ENCODE measurements around the gene PNPLA5.

PNPLA5 gene

DNA sequence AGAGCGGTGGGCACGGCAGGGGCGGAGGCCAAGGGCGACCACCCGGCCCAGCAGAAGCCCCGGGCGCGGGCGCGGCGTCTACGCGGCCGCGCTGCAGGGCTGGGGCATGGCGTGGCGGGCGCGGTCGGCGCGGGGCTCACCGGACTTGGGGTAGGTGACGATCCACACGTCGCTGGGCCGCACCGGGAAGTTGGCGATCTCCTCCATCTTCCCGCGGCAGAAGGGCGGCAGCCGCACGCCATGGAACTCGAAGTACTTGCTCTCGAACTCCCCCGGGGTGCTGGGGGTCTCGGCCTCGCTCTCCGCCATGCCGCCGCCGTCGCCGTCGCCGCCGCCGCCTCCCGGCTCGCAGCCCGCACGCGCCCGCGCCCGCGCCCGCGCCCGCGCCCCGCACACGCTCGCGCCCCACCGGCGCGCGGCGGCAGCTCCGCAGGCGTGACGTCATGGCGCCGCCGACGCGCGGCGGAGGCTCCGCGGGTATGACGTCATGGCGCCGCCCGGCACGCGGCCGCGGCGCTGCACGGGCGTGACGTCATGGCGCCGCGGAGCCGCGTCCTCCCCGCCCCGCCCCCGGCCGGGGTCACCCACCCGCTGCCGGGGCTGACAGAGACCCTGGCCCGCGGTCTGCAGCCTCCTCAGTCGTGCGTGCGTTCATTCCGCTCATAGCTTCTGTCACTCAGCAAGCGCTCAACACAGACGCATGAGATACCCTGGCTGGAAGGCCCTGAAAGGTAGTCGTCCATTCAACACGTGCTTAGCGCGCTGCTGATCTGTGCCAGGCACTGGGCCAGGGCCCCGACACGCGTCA lies 29.5 kb downstream of the PNPLA5 start, which contains the start of gene SULT4A1 (continued):
- TF ChIP-seq SNAI2 (CRISPR knock-in tag; IDR thresholded peaks at IDR 0.05), result no peak
- no peak for TF ChIP-seq TCF4 (CRISPR knock-in tag; IDR thresholded peaks at IDR 0.05; ENCODE audit: borderline replicate concordance)

DNA sequence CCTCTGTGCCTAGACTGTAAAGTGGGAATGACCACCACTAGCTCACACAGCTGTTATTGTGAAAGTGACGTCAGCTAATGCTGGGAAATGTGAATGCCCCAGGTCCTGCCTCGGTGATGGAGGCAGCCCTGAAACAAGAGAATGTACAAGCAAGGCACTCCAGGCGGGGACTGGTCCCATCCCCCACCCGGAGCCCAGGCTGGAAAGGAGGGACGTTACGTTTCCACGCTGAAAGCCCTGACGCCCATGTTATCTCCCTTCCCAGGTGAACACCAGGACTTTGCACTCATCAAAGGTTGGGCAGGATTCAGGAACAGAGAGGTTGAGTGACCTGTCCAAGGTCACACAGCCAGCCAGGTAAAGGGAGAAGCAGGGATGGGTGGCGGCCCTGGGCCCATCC lies 30.3 kb downstream of the PNPLA5 start:
- TF ChIP-seq, protein P1, sequence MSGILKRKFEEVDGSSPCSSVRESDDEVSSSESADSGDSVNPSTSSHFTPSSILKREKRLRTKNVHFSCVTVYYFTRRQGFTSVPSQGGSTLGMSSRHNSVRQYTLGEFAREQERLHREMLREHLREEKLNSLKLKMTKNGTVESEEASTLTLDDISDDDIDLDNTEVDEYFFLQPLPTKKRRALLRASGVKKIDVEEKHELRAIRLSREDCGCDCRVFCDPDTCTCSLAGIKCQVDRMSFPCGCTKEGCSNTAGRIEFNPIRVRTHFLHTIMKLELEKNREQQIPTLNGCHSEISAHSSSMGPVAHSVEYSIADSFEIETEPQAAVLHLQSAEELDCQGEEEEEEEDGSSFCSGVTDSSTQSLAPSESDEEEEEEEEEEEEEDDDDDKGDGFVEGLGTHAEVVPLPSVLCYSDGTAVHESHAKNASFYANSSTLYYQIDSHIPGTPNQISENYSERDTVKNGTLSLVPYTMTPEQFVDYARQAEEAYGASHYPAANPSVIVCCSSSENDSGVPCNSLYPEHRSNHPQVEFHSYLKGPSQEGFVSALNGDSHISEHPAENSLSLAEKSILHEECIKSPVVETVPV (CRISPR knock-in tag; IDR thresholded peaks at IDR 0.05), result no peak
- no peak for TF ChIP-seq ZC3H10 (CRISPR knock-in tag; IDR thresholded peaks at IDR 0.05)
- TF ChIP-seq, protein P2, sequence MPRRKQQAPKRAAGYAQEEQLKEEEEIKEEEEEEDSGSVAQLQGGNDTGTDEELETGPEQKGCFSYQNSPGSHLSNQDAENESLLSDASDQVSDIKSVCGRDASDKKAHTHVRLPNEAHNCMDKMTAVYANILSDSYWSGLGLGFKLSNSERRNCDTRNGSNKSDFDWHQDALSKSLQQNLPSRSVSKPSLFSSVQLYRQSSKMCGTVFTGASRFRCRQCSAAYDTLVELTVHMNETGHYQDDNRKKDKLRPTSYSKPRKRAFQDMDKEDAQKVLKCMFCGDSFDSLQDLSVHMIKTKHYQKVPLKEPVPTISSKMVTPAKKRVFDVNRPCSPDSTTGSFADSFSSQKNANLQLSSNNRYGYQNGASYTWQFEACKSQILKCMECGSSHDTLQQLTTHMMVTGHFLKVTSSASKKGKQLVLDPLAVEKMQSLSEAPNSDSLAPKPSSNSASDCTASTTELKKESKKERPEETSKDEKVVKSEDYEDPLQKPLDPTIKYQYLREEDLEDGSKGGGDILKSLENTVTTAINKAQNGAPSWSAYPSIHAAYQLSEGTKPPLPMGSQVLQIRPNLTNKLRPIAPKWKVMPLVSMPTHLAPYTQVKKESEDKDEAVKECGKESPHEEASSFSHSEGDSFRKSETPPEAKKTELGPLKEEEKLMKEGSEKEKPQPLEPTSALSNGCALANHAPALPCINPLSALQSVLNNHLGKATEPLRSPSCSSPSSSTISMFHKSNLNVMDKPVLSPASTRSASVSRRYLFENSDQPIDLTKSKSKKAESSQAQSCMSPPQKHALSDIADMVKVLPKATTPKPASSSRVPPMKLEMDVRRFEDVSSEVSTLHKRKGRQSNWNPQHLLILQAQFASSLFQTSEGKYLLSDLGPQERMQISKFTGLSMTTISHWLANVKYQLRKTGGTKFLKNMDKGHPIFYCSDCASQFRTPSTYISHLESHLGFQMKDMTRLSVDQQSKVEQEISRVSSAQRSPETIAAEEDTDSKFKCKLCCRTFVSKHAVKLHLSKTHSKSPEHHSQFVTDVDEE (CRISPR knock-in tag; IDR thresholded peaks at IDR 0.05), result no peak
- no peak for TF ChIP-seq CSDC2 (CRISPR knock-in tag; IDR thresholded peaks at IDR 0.05)
- TF ChIP-seq OSR1 (CRISPR knock-in tag; IDR thresholded peaks at IDR 0.05), result no peak
- TF ChIP-seq TCF4 (CRISPR knock-in tag; IDR thresholded peaks at IDR 0.05; ENCODE audit: borderline replicate concordance), result no peak
- no peak for TF ChIP-seq ESRRG (CRISPR knock-in tag; IDR thresholded peaks at IDR 0.05)
- TF ChIP-seq ZNF565 (CRISPR knock-in tag; conservative IDR thresholded peaks at IDR 0.05; ENCODE audit: low read depth), result no peak
- TF ChIP-seq ARNTL (CRISPR knock-in tag; IDR thresholded peaks at IDR 0.05; ENCODE audit: borderline replicate concordance, low read depth), result no peak
- ATAC-seq, result no peak

DNA sequence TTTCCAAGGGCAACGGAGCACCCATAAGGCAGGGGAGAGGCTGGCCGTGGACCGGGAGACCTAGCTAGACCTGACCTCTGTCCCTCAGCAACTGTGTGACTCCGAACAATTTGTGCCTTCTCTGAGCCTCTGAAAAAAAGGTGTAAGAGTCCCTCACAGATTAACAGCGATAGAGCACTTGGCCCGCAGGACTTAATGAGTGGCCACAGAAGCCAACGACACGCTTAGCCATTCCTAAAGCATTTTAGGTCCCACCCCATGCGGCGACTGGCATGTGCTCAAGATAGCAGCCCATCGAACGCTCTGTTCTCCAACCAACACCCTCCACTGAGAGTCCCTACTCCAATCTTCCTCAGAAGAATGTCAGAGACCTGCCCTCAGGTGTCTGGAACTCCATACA lies 31.0 kb downstream of the PNPLA5 start:
- TF ChIP-seq, protein P3, sequence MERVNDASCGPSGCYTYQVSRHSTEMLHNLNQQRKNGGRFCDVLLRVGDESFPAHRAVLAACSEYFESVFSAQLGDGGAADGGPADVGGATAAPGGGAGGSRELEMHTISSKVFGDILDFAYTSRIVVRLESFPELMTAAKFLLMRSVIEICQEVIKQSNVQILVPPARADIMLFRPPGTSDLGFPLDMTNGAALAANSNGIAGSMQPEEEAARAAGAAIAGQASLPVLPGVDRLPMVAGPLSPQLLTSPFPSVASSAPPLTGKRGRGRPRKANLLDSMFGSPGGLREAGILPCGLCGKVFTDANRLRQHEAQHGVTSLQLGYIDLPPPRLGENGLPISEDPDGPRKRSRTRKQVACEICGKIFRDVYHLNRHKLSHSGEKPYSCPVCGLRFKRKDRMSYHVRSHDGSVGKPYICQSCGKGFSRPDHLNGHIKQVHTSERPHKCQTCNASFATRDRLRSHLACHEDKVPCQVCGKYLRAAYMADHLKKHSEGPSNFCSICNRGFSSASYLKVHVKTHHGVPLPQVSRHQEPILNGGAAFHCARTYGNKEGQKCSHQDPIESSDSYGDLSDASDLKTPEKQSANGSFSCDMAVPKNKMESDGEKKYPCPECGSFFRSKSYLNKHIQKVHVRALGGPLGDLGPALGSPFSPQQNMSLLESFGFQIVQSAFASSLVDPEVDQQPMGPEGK (CRISPR knock-in tag; IDR thresholded peaks at IDR 0.05; ENCODE audit: borderline replicate concordance), result no peak
- TF ChIP-seq, protein P4, sequence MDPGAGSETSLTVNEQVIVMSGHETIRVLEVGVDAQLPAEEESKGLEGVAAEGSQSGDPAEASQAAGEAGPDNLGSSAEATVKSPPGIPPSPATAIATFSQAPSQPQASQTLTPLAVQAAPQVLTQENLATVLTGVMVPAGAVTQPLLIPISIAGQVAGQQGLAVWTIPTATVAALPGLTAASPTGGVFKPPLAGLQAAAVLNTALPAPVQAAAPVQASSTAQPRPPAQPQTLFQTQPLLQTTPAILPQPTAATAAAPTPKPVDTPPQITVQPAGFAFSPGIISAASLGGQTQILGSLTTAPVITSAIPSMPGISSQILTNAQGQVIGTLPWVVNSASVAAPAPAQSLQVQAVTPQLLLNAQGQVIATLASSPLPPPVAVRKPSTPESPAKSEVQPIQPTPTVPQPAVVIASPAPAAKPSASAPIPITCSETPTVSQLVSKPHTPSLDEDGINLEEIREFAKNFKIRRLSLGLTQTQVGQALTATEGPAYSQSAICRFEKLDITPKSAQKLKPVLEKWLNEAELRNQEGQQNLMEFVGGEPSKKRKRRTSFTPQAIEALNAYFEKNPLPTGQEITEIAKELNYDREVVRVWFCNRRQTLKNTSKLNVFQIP (CRISPR knock-in tag; IDR thresholded peaks at IDR 0.05; ENCODE audit: borderline replicate concordance, low read depth), result no peak
- TF ChIP-seq ZFP3 (CRISPR knock-in tag; IDR thresholded peaks at IDR 0.05), result no peak
- no peak for ATAC-seq

DNA sequence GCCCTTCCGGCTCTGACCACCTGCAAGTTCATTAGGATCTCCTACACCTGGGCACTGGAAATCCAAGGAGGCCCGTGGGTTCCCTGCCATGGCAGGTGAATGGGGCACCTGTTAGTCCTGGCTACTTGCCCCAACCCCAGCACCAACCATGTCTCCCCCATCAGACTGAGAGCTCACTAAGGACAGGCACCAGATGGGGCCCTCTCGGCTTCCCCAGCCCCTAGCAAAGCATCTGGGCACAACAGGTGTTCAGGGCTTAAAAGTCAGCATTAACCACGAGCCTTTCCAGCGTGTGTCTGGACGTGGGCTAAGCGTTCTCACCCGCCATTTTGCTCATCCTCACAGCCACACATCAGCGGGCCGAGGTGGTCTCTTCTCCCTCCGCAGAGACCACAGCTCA lies 31.7 kb downstream of the PNPLA5 start:
- TF ChIP-seq, protein P5, sequence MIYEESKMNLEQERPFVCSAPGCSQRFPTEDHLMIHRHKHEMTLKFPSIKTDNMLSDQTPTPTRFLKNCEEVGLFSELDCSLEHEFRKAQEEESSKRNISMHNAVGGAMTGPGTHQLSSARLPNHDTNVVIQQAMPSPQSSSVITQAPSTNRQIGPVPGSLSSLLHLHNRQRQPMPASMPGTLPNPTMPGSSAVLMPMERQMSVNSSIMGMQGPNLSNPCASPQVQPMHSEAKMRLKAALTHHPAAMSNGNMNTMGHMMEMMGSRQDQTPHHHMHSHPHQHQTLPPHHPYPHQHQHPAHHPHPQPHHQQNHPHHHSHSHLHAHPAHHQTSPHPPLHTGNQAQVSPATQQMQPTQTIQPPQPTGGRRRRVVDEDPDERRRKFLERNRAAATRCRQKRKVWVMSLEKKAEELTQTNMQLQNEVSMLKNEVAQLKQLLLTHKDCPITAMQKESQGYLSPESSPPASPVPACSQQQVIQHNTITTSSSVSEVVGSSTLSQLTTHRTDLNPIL (CRISPR knock-in tag; IDR thresholded peaks at IDR 0.05; ENCODE audit: low read depth), result no peak
- no peak for TF ChIP-seq ESRRG (CRISPR knock-in tag; IDR thresholded peaks at IDR 0.05)
- TF ChIP-seq, protein P2 (CRISPR knock-in tag; IDR thresholded peaks at IDR 0.05), result no peak
- TF ChIP-seq ARNTL (CRISPR knock-in tag; IDR thresholded peaks at IDR 0.05; ENCODE audit: borderline replicate concordance, low read depth), result no peak
- TF ChIP-seq ZFP30 (CRISPR knock-in tag; IDR thresholded peaks at IDR 0.05), result no peak
- TF ChIP-seq ZFP3 (CRISPR knock-in tag; IDR thresholded peaks at IDR 0.05), result no peak
- TF ChIP-seq BACH2 (CRISPR knock-in tag; IDR thresholded peaks at IDR 0.05; ENCODE audit: borderline replicate concordance), result no peak
- TF ChIP-seq, protein P4 (CRISPR knock-in tag; IDR thresholded peaks at IDR 0.05; ENCODE audit: borderline replicate concordance, low read depth), result no peak
- TF ChIP-seq OSR1 (CRISPR knock-in tag; IDR thresholded peaks at IDR 0.05), result no peak
- no peak for TF ChIP-seq ZNF8 (CRISPR knock-in tag; IDR thresholded peaks at IDR 0.05)
- TF ChIP-seq ZNF70 (CRISPR knock-in tag; IDR thresholded peaks at IDR 0.05), result no peak
- TF ChIP-seq ZC3H10 (CRISPR knock-in tag; IDR thresholded peaks at IDR 0.05), result no peak
- no peak for TF ChIP-seq CSDC2 (CRISPR knock-in tag; IDR thresholded peaks at IDR 0.05)
- no peak for TF ChIP-seq RARB (CRISPR knock-in tag; IDR thresholded peaks at IDR 0.05)
- no peak for TF ChIP-seq TCF4 (CRISPR knock-in tag; IDR thresholded peaks at IDR 0.05; ENCODE audit: borderline replicate concordance)
- TF ChIP-seq TOX (CRISPR knock-in tag; IDR thresholded peaks at IDR 0.05; ENCODE audit: borderline replicate concordance), result no peak
- no peak for ATAC-seq

All from SK-N-SH treated with all-trans-retinoic acid at 6 μM for 48 hours (cell line).